Upper lobe of right lung (tissue), 1 donor: ENCODE results near the gene HINT3. TPM values are rescaled to one million over a fixed set of nuclear protein-coding genes. Genes with fewer than 3 reads are reported as not detected.
"Not testable (repeated sequence)": the region's sequence is repeated elsewhere in the genome, so short reads cannot be mapped to it uniquely, and the experiment has no call there.

Experiments used
- ATAC-seq: fragments of 200-7000 bp; cut with Tn5 transposase; one replicate; pipeline ENCODE4 v1.9.1; 2020; ENCODE audit warnings: mild to moderate bottlenecking, moderate library complexity
- DNase-seq: peaks from one replicate; pipeline ENCODE4 v3.0.0-alpha.2; 2020
- H3K27ac ChIP-seq: fragments of 200-600 bp; one replicate; pipeline ENCODE4 v1.8.0; 2022
- H3K27me3 ChIP-seq: fragments of 200-600 bp; one replicate; pipeline ENCODE4 v1.8.0; 2022; ENCODE audit warnings: mild to moderate bottlenecking
- H3K36me3 ChIP-seq: fragments of 200-600 bp; one replicate; pipeline ENCODE4 v1.8.0; 2022
- H3K4me1 ChIP-seq: fragments of 200-600 bp; one replicate; pipeline ENCODE4 v1.8.0; 2022
- H3K4me3 ChIP-seq: fragments of 200-600 bp; one replicate; pipeline ENCODE4 v1.8.0; 2022; ENCODE audit warnings: mild to moderate bottlenecking
- H3K9me3 ChIP-seq: fragments of 200-600 bp; one replicate; pipeline ENCODE4 v1.8.0; 2022
- CTCF ChIP-seq: fragments of 200-600 bp; IDR thresholded peaks from one replicate; pipeline ENCODE4 v1.8.0; 2022; ENCODE audit warnings: antibody characterized with exemption
- intact Hi-C: fragments of 100-400 bp; cut with DNase I; formaldehyde crosslinking; loops from one replicate; pipeline ENCODE4 v1.11.0; 2022
- total RNA-seq: library from RNA; stranded (reverse); fragmentation: NEBNext Ultra II Directional; extraction: Animal tissue kit (Norgen Biotek cat#: 25700); gene quantifications from one replicate; pipeline ENCODE4 v1.2.1, GENCODE V29; 2021
- donor health status: DM: no; HTN: yes; CAD: no; lungs with severe emphysema.

Gene HINT3
- total RNA-seq, 1 donor from 2014 or later = 27.9 TPM

DNA sequence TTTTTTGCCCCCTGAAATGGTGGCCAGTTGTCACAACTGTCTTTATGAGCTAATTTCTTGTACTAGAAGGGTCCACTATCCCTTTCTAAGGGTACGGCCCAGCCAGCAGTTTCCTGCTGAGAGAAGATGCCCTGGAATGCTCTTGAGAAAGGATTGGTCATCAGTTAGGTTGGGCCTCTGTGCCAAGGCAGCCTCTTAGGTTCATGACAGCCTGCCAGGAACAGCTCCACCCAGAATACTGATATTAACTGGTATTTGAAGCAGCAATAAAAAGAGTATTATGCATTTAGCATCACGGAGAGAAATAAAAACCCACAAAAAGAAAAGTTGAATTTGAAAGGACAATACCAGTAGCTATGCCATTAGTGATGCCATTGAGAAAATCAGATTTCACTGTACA, 9.0 kb upstream of the HINT3 start:
- peak overlapping the region; percentile 82 for H3K27ac ChIP-seq
- H3K4me1 ChIP-seq = peaks cover 35% of the 10 kb centered on the region
- TF ChIP-seq CTCF = no peak
- H3K9me3 ChIP-seq = no peaks in the 10 kb centered on the region
- peak; percentile 80 for ATAC-seq
- H3K36me3 ChIP-seq = no peaks in the 10 kb centered on the region
- peak; percentile 74 for DNase-seq
- no peak overlapping the region for H3K4me3 ChIP-seq
- intact Hi-C loops = no loop called here
- H3K27me3 ChIP-seq = no peaks in the 10 kb centered on the region

- no peak for DNase-seq
- Histone ChIP-seq H3K4me1 (peaks cover 35% of the 10 kb centered on the region), H3K4me3 (no peak overlapping the region), H3K36me3 (no peaks in the 10 kb centered on the region), H3K27me3 (no peaks in the 10 kb centered on the region), H3K27ac (no peak overlapping the region), H3K9me3 (no peaks in the 10 kb centered on the region)
- intact Hi-C loops = no loop called here
- no peak for TF ChIP-seq CTCF
- no peak for ATAC-seq
These were observed 8.1 kb upstream of the HINT3 start for GRCh38 chr6:125948455-125948854.

DNA sequence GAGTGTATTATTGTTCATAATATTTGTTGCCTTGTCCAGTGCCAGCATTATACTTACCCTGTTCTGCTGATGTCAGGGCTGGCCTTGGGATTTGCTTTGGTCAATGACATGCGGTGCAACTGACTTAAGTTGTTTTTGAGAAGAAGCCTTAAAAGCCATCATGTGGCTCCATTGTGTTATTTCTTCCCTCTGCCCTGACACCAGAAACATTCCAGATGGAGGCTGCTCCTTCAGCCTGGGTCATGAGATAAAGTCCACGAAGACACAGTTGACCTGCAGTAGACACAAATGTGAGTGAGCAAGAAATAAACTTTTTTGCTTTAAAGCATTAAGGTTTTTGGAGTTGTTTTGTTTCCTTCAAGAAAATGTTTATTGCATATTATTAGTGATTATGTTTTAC, 7.5 kb upstream of the HINT3 start:
- Histone ChIP-seq H3K9me3 (no peaks in the 10 kb centered on the region), H3K4me3 (no peak overlapping the region), H3K36me3 (no peaks in the 10 kb centered on the region), H3K27ac (no peak overlapping the region), H3K4me1 (peaks cover 31% of the 10 kb centered on the region), H3K27me3 (no peaks in the 10 kb centered on the region)
- ATAC-seq (no peak), DNase-seq (no peak)
- TF ChIP-seq CTCF = no peak
- intact Hi-C loops = no loop called here

GRCh38 chr6:125950293-125950692, 6.3 kb upstream of the HINT3 start:
- TF ChIP-seq CTCF = no peak
- Histone ChIP-seq H3K4me3 (no peak overlapping the region), H3K27me3 (no peaks in the 10 kb centered on the region), H3K27ac (no peak overlapping the region), H3K4me1 (peaks cover 19% of the 10 kb centered on the region), H3K36me3 (no peaks in the 10 kb centered on the region), H3K9me3 (no peaks in the 10 kb centered on the region)
- DNase-seq (no peak), ATAC-seq (no peak)
- intact Hi-C loops = loop anchor here (10.0 kb wide), 1 partner anchor 155 kb away; the partner anchor contains the start of gene NCOA7

- intact Hi-C loops = loop anchor here (10.0 kb wide), 1 partner anchor 156 kb away; the partner anchor contains the start of gene NCOA7
- ATAC-seq = not testable (repeated sequence)
These were observed 5.9 kb upstream of the HINT3 start for GRCh38 chr6:125950716-125951115.

DNA sequence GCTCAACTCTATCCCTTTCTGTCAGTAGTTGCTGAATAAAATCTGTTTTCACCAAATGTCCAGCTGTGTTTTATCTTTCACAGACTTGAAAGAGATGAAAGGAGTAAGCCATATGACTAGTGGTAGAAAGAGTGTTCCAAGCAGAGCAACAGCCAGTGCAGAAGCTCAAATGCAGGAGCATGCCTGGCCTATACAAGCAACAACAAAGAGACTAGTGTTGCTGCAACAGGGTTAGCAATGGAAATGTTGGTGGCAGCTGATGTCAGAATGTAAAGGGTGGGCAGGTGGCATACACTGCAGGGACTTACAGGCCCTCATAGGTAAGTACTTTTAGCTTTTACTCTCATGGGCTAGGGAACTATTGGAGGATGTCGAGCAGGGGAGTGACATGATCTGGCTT, 5.2 kb upstream of the HINT3 start:
- Histone ChIP-seq H3K4me3 (no peak overlapping the region), H3K9me3 (no peaks in the 10 kb centered on the region), H3K36me3 (no peaks in the 10 kb centered on the region), H3K27me3 (no peaks in the 10 kb centered on the region), H3K4me1 (peaks cover 15% of the 10 kb centered on the region), H3K27ac (no peak overlapping the region)
- intact Hi-C loops = loop anchor here (10.0 kb wide), 1 partner anchor 157 kb away; the partner anchor contains the start of gene NCOA7
- no peak for ATAC-seq
- no peak for DNase-seq
- no peak for TF ChIP-seq CTCF

More at GRCh38 chr6:125950716-125951115, 5.9 kb upstream of the HINT3 start:
- not testable (repeated sequence) for H3K9me3 ChIP-seq, H3K36me3 ChIP-seq, H3K27ac ChIP-seq, H3K4me3 ChIP-seq, H3K27me3 ChIP-seq, DNase-seq
- H3K4me1 ChIP-seq = peaks cover 15% of the 10 kb centered on the region
